HG02981 (cell line): ENCODE data around the gene ZNF14.
A peak's percentile ranks its signal among the peaks of the same experiment; 100 is the strongest.
"Not testable (repeated sequence)": the region's sequence is repeated elsewhere in the genome, so short reads cannot be mapped to it uniquely, and the experiment has no call there.

ENCODE experiments used
- ATAC-seq: cut with Tn5 transposase; IDR thresholded peaks from one replicate; pipeline ENCODE4 v1.9.1; 2021; ENCODE audit warnings: mild to moderate bottlenecking, moderate library complexity; ENCODE audit not compliant: unreplicated experiment

ZNF14 gene

GRCh38 chr19:19696386-19696785 lies 36.5 kb downstream of the ZNF14 start:
- no peak for ATAC-seq

GRCh38 chr19:19691683-19692082 lies 41.2 kb downstream of the ZNF14 start:
- ATAC-seq: no peak

GRCh38 chr19:19689023-19689422 lies 43.9 kb downstream of the ZNF14 start:
- ATAC-seq: not testable (repeated sequence)

- ATAC-seq: no peak
Observed at GRCh38 chr19:19687090-19687489, 45.8 kb downstream of the ZNF14 start.

GRCh38 chr19:19686580-19686979 lies 46.3 kb downstream of the ZNF14 start:
- ATAC-seq: no peak

- not testable (repeated sequence) for ATAC-seq
Observed at GRCh38 chr19:19686119-19686518, 46.8 kb downstream of the ZNF14 start.

- no peak for ATAC-seq
Observed at GRCh38 chr19:19679176-19680073, 53.5 kb downstream of the ZNF14 start.

- no peak for ATAC-seq
Observed at GRCh38 chr19:19677579-19677978, 55.3 kb downstream of the ZNF14 start.

- no peak for ATAC-seq
Observed at GRCh38 chr19:19674315-19674714, 58.6 kb downstream of the ZNF14 start.

- no peak for ATAC-seq
Observed at GRCh38 chr19:19672816-19673215, 60.1 kb downstream of the ZNF14 start.

GRCh38 chr19:19670070-19670551 lies 62.8 kb downstream of the ZNF14 start:
- ATAC-seq: no peak

- peak; percentile 67 for ATAC-seq
Observed at GRCh38 chr19:19668230-19669012, 64.5 kb downstream of the ZNF14 start, which contains the start of gene ZNF101. Gene ZNF101 (plus strand): TSS chr19:19668839. CDS start chr19:19668964, 125 bp downstream.

GRCh38 chr19:19665420-19665948 lies 67.4 kb downstream of the ZNF14 start:
- ATAC-seq: not testable (repeated sequence)

- peak; percentile 68 for ATAC-seq
Observed at GRCh38 chr19:19663256-19664120, 69.4 kb downstream of the ZNF14 start, which contains the start of gene ATP13A1. Gene ATP13A1 (minus strand): TSS chr19:19663676. CDS start chr19:19663666, 10 bp downstream.

- ATAC-seq: no peak
Observed at GRCh38 chr19:19662871-19663255, 70.0 kb downstream of the ZNF14 start.

GRCh38 chr19:19662344-19662743 lies 70.6 kb downstream of the ZNF14 start:
- no peak for ATAC-seq

- ATAC-seq: no peak
Observed at GRCh38 chr19:19661675-19662251, 71.1 kb downstream of the ZNF14 start.

GRCh38 chr19:19661141-19661674 lies 71.7 kb downstream of the ZNF14 start:
- no peak for ATAC-seq
